ENCODE measurements around the gene SPNS2. TPM values are rescaled to one million over a fixed set of nuclear protein-coding genes. Genes with fewer than 3 reads are reported as not detected.

SPNS2 gene
- 12.4 TPM for total RNA-seq
- long read RNA-seq, transcript SPNS2-201 (13 exons, 3,447 nt), result major isoform, 15 of 21 reads
- long read RNA-seq, partial matches to known transcripts, result 2 of 21 reads
- long read RNA-seq, other reads (novel, unspliced or antisense), result 4 of 21 reads

DNA sequence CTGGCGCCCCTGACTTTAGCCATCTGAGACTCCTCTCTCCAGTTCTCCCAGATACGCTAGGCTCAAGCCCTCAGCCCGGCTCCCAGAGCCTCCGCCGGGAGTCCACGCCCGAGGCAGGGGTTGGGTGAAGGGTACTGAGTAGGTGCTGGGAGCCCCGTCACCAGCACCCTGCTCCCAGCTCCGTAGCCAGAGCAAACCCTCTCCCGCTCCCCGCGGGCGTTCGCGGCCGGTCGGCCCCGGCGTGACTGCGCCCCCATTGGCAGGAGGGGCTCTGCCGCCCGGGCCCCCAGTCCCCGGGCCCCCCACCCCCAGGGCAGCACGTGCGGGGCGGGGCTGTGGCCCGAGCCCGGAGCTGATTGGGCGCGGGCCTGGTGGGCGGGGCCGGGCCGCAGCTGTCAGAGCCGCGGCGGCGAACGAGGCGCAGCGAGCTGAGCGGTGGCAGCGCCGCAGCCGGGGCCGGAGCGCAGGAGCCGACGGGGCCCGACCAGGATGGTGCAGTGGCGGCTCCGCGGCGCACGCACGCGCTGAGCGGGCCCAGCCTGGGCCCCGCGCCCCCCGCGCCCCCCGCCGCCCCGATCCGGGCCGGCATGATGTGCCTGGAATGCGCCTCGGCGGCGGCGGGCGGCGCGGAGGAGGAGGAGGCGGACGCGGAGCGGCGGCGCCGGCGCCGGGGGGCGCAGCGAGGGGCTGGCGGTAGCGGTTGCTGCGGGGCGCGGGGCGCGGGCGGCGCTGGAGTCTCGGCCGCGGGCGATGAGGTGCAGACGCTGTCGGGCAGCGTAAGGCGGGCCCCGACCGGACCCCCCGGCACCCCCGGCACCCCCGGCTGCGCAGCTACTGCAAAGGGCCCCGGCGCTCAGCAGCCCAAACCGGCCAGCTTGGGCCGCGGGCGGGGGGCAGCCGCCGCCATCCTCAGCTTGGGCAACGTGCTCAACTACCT lies at the start of gene SPNS2:
SPNS2 (plus strand) TSS at position 421 of the 937 bp plus-strand sequence; CDS start at position 588, 167 bp downstream.
- ATAC-seq, result peak; percentile 90
- intact Hi-C loops (cut with DNase I), result no loop called here
- peak; percentile 90 for DNase-seq (ENCODE audit: missing footprints)

DNA sequence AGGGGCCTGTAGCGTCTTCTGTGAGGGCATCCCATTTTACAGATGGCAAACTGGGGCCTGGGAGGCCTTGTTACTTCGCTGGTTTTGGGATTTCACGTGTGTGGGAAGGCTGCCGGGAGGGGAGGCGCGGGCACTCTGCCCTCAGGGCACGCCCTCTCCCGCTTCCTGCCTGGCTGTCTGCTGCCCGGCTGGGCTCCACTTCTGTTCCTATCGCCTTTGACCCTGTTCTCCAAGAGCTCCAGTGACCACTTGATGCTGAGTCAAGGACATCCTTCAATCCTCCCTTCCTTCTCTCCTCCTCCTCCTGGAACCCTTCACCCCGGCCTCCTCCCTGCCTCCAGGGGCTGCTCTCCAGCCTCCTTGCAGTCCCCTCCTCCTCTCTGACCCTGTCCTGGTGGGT lies 48.9 kb upstream of the SPNS2 start:
- ATAC-seq (no peak), DNase-seq (ENCODE audit: missing footprints) (no peak)
- intact Hi-C loops (cut with DNase I), result no loop called here

GRCh38 chr17:4450710-4451316 lies 47.9 kb upstream of the SPNS2 start:
- intact Hi-C loops (cut with DNase I), result no loop called here
- no peak for ATAC-seq
- DNase-seq (ENCODE audit: missing footprints), result no peak

DNA sequence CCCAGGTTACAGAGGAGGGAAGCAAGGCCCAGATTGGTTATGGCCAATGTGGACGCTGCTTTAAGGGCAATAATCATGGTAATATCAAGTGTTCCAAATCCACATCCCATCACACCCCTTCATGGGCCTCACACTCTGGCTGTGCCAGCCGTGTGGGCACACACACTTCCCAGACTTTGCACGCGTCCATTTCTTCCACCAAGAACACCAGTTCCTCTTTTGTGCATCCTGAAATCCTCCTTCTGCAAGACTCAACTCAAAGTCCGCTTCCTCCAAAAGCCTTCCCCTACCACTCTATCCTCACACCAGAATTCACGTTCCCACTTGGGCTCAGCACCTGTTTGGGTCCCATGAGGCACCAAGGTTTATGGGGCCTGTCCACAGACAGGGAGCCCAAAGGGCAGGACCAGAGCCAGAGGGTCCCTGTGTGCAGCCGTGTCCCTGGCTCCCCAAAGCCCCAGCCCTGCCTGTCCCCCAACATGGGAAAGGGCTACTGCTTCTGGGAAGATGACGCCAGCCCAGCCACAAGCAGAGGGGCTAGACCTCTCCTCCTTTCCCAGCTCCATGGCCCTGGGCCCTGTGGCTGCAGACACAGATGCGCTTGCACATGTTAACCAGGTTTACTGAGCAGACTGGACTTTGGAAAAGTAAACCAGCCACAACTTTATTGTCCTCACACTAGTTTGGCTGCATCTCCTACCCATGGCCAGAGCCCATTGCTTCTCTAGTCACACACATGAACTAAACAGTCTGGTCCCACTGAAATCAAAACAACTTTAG lies 44.7 kb upstream of the SPNS2 start:
- ATAC-seq (no peak), DNase-seq (ENCODE audit: missing footprints) (no peak)
- intact Hi-C loops (cut with DNase I), result no loop called here

GRCh38 chr17:4460661-4461060 lies 38.0 kb upstream of the SPNS2 start:
- intact Hi-C loops (cut with DNase I), result no loop called here
- no peak for ATAC-seq

DNA sequence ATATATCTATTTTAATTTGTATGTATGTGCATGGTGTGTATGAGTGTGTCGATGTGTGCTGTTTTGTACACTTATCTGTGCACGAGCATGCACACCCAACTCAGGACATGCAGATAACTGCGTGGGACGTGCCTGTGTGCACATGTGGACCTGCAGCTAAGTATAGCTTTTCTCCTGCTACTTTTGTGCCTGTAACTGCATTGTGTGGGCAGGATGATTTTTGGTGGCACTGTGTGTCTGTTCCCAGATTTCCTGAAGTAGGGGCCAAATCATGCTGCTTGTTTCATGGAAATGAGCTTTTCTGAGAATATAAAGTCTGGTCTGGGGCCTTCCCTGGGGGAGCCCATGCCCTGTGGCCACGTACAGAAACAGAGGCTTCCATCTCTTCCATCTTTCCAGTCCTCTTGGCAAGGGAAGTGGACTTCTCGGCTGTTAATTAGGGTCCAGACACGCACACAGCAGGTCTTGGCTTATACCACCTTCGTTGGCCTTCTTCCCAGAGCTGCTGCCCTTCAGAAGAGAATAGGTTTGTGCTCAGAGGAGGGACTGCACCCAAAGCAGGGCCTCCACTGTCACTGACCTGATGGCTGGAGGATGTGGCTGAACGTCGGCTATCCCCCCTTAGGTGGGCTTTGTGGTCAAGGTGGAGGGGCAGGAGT lies 34.7 kb upstream of the SPNS2 start:
- intact Hi-C loops (cut with DNase I), result no loop called here
- peak; percentile 72 for ATAC-seq
- DNase-seq (ENCODE audit: missing footprints), result no peak

More at GRCh38 chr17:4460661-4461060, 38.0 kb upstream of the SPNS2 start:
- DNase-seq (ENCODE audit: missing footprints), result no peak

DNA sequence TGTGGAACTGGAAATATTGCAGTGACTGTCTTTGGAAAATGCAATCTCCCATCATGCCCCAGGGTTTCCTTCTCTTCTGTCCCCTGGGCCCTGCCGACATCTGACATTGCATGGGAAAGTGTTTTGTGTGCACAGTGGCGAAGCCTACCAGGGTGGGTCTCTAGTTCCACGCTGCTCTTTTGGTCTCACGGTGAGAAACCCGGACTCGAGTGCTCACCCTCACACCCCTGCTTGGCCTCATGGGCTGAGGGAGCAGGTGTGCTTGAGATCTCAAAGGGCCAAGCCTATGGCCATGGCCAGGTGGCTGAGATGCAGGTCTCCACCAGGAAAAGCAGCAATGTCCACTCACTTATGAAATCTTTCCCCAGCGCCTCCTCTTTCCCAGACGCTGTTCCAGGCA lies 32.9 kb upstream of the SPNS2 start:
- DNase-seq (ENCODE audit: missing footprints), result peak; percentile 32
- no peak for ATAC-seq
- intact Hi-C loops (cut with DNase I), result no loop called here

DNA sequence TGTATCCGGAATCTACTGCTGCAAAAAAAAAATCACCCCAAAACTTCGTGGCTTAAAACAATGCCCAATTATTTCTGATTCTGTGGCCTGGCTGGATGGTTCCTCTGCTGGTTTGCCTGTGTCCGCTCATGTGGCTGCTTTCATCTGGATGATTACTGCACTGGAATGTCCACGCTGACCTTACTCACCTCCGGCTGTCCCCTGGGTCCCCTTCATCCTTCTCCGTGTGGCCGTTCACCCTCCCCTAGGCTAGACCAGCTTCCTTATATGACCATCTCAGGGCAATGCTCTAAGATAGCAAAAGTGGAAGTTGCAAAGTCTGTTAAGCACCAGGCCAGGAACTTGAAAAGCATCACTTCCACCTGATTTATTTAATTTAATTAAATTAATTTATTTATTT lies 31.4 kb upstream of the SPNS2 start:
- DNase-seq (ENCODE audit: missing footprints) (peak; percentile 1), ATAC-seq (no peak)
- intact Hi-C loops (cut with DNase I), result no loop called here

DNA sequence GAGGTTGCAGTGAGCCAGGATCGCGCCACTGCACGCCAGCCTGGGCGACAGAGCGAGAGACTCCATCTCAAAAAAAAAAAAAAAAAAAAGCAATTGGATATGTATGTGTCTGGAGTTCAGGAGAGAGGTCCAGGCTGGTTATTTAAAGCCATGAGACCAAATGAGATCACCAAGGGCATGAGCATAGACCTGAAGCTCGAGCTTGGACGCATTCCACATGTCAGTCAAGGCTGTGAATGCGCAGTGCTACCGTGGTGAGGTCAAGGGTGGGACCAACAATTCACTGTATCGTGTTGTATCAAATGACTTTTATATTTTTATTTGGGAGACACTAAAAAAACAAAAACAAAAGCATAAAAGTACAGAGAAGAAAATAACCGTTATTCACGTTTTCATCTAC lies 29.1 kb upstream of the SPNS2 start:
- peak; percentile 84 for ATAC-seq
- DNase-seq (ENCODE audit: missing footprints), result peak; percentile 37
- intact Hi-C loops (cut with DNase I), result no loop called here

DNA sequence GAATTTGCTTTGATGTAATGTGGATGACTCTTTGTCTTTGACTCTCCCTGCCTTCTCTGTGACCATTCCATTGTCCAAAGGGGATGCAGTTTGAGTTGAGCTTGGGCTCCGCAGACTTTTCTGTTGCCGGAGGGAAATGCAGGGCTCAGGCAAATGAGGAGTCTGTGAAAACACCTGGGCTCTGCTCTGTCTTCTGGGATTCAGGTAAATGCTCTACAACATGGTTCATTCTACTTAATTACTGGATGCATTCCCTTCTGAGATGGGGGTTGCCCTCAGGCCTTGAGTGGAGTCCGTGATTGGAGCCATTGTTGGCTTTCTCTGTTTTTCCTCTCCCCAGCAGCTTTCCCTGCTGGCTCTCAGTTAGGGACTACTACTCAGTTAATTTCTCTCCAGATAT lies 26.4 kb upstream of the SPNS2 start:
- intact Hi-C loops (cut with DNase I), result loop anchor here (10.0 kb wide), 1 partner anchor 63 kb away; no protein-coding TSS in a partner anchor
- ATAC-seq, result no peak
- DNase-seq (ENCODE audit: missing footprints), result no peak

DNA sequence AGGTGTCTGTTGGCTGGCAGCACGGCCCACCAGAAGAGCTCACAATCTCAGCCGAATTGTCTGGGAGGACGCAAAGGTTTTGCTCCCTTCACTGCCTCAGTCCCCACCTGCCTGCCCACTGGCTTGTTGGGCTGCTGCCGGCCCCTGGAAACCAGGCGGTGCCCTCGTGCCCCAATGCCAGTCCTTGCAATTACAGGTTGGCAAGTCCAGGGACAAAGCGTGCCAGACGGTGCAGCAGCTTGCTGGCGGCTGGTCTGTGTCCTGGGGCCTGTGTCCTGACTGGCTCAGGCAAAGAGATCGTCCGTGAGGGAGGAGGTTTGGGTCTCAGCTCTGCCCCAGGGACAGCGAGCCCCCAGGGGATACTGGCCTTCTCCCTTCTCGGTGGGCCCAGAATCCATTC lies 24.6 kb upstream of the SPNS2 start:
- DNase-seq (ENCODE audit: missing footprints) (no peak), ATAC-seq (peak; percentile 88)
- intact Hi-C loops (cut with DNase I), result loop anchor here (10.0 kb wide), 1 partner anchor 61 kb away; no protein-coding TSS in a partner anchor

GRCh38 chr17:4475001-4475400 lies 23.7 kb upstream of the SPNS2 start:
- intact Hi-C loops (cut with DNase I), result loop anchor here (10.0 kb wide), 1 partner anchor 60 kb away; no protein-coding TSS in a partner anchor
- ATAC-seq, result no peak

GRCh38 chr17:4475463-4475862 lies 23.2 kb upstream of the SPNS2 start:
- ATAC-seq (no peak), DNase-seq (ENCODE audit: missing footprints) (no peak)
- intact Hi-C loops (cut with DNase I), result loop anchor here (10.0 kb wide), 1 partner anchor 59 kb away; no protein-coding TSS in a partner anchor

More at GRCh38 chr17:4475001-4475400, 23.7 kb upstream of the SPNS2 start:
- DNase-seq (ENCODE audit: missing footprints), result no peak

DNA sequence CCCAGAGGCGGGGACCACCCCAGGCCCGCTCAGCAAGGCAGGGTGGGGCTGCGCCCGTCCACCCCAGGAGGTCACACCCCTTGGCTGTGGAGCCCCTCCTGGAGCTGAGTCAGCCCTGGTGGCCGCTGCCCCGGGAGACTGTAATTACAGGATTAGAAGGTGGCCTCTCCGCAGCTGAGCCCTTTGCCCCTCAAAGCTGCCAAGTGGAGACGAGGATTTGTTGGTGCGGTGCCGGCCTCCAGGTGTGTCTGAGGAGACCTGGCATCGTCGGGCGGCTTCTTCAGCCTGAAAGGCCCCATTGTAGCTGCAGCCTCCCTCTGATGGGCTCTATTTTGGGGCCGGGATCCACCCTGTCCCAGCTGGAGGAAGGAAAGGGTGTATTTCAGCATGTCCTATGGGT lies 22.7 kb upstream of the SPNS2 start:
- ATAC-seq (no peak), DNase-seq (ENCODE audit: missing footprints) (no peak)
- intact Hi-C loops (cut with DNase I), result loop anchor here (10.0 kb wide), 1 partner anchor 59 kb away; no protein-coding TSS in a partner anchor

GRCh38 chr17:4476511-4477070 lies 22.1 kb upstream of the SPNS2 start:
- intact Hi-C loops (cut with DNase I), result loop anchor here (10.0 kb wide), 1 partner anchor 58 kb away; no protein-coding TSS in a partner anchor
- DNase-seq (ENCODE audit: missing footprints) (no peak), ATAC-seq (no peak)

- intact Hi-C loops (cut with DNase I), result loop anchor here (10.0 kb wide), 1 partner anchor 57 kb away; no protein-coding TSS in a partner anchor
- no peak for ATAC-seq
- DNase-seq (ENCODE audit: missing footprints), result no peak
Observed at GRCh38 chr17:4477255-4477791, 21.4 kb upstream of the SPNS2 start.

- DNase-seq (ENCODE audit: missing footprints) (no peak), ATAC-seq (no peak)
- intact Hi-C loops (cut with DNase I), result loop anchor here (10.0 kb wide), 1 partner anchor 56 kb away; no protein-coding TSS in a partner anchor
Observed at GRCh38 chr17:4478318-4478830, 20.3 kb upstream of the SPNS2 start.

Data from Right ventricle myocardium inferior (tissue), 1 donor.